Esophagus muscularis mucosa (tissue), 4 donors: ENCODE data around the gene CHCHD3. TPM values are rescaled to one million over a fixed set of nuclear protein-coding genes. Genes with fewer than 3 reads are reported as not detected.

Source experiments
- DNase-seq: peaks from one replicate; pipeline ENCODE4 v3.0.0-alpha.2; 2017; ENCODE audit errors: extremely low spot score
- H3K27ac ChIP-seq, 4 donors: fragments of 200-600 bp; sonication (generic); replicated peaks in 1 of 4; 1 replicate in 3 of 4; 2 replicates in 1 of 4; pipeline ENCODE4 v1.5.1; 2016 to 2019; ENCODE audit warnings: mild to moderate bottlenecking in 1 of 4
- H3K27me3 ChIP-seq, 4 donors: fragments of 200-600 bp; sonication (generic); one replicate each; pipeline versions ENCODE4 v1.5.1 to v1.6.0; 2016 to 2019
- H3K36me3 ChIP-seq, 4 donors: fragments of 200-600 bp; sonication (generic); one replicate each; pipeline ENCODE4 v1.5.1; 2016 to 2019
- H3K4me1 ChIP-seq, 4 donors: fragments of 200-600 bp; sonication (generic); one replicate each; pipeline ENCODE4 v1.5.1; 2016 to 2019
- H3K4me3 ChIP-seq, 4 donors: fragments of 200-600 bp; sonication (generic); 1 replicate in 2 of 4; 2 replicates in 2 of 4; pipeline ENCODE4 v1.5.1; 2016 to 2019; ENCODE audit warnings: mild to moderate bottlenecking in 4 of 4, moderate library complexity in 1 of 4
- H3K9me3 ChIP-seq, 4 donors: fragments of 200-600 bp; sonication (generic); 1 replicate in 3 of 4; 2 replicates in 1 of 4; pipeline ENCODE4 v1.5.1; 2016 to 2019
- CTCF ChIP-seq, 3 experiments: fragments of 200-600 bp in 2 of 3; fragments of 450-650 bp in 1 of 3; sonication (generic) in 2 of 3; IDR thresholded peaks; one replicate each; pipeline ENCODE4 v1.5.1; 2017 to 2019; ENCODE audit warnings: antibody characterized with exemption in 3 of 3, mild to moderate bottlenecking in 2 of 3, moderate library complexity in 1 of 3
- EP300 ChIP-seq: sonication (generic); formaldehyde crosslinking; IDR thresholded peaks from one replicate; pipeline ENCODE4 v1.6.1; 2017; ENCODE audit warnings: antibody characterized with exemption
- POLR2A ChIP-seq: fragments of 450-650 bp; IDR thresholded peaks from one replicate; pipeline ENCODE4 v1.6.1; 2017; ENCODE audit warnings: antibody characterized with exemption, moderate library complexity, mild to moderate bottlenecking, low read depth
- POLR2AphosphoS5 ChIP-seq, 2 donors: sonication (generic); formaldehyde crosslinking; IDR thresholded peaks; one replicate each; pipeline ENCODE4 v1.6.1; 2017; ENCODE audit warnings: antibody characterized with exemption in 2 of 2
- WGBS: methylation state at CpG from one replicate; pipeline ENCODE4 v1.1.5; 2018; 5-methylcytosine and 5-hydroxymethylcytosine counted together
- intact Hi-C: fragments of 100-400 bp; cut with DNase I; formaldehyde crosslinking; loops from one replicate; pipeline ENCODE4 v1.15.1; 2023
- total RNA-seq, 4 donors: library from RNA; depleted of rRNA; stranded (reverse); fragments of >200 nt; gene quantifications; one replicate each; pipeline versions ENCODE4 v1.1.0 to v1.2.1, GENCODE V29; 2016

CHCHD3 gene
- total RNA-seq, 4 donors from 2014 or later, result 58.6 to 74.3 (median 68.9) TPM

- Histone ChIP-seq H3K27ac (no peak overlapping the region), H3K4me3 (no peak overlapping the region), H3K4me1 (peaks cover 12 to 39% (median 24%) of the 10 kb centered on the region in 4 donors), H3K36me3 (no peaks in the 10 kb centered on the region), H3K9me3 (no peaks in the 10 kb centered on the region), H3K27me3 (no peaks in the 10 kb centered on the region)
- no peak for DNase-seq
- intact Hi-C loops, result no loop called here
- TF ChIP-seq POLR2AphosphoS5 (IDR thresholded peaks at IDR 0.05) (no peak), EP300 (no peak), POLR2A (no peak), CTCF (IDR thresholded peaks at IDR 0.05) (no peak)
- WGBS, result 89% methylated on average over 17 of the region's 17 CpGs
Observed at GRCh38 chr7:132996581-132997242, 85.2 kb downstream of the CHCHD3 start.

GRCh38 chr7:132993377-132994013, 88.4 kb downstream of the CHCHD3 start:
- no peaks in the 10 kb centered on the region for H3K36me3 ChIP-seq
- no peak overlapping the region for H3K27ac ChIP-seq
- H3K4me3 ChIP-seq, result no peak overlapping the region
- TF ChIP-seq POLR2AphosphoS5 (IDR thresholded peaks at IDR 0.05) (no peak), EP300 (no peak), CTCF (IDR thresholded peaks at IDR 0.05) (no peak), POLR2A (no peak)
- no peaks in the 10 kb centered on the region for H3K27me3 ChIP-seq
- WGBS, result 90% methylated on average over 5 of the region's 5 CpGs
- intact Hi-C loops, result no loop called here
- no peak for DNase-seq
- H3K9me3 ChIP-seq, result no peaks in the 10 kb centered on the region
- H3K4me1 ChIP-seq, result peaks cover 6 to 29% (median 16%) of the 10 kb centered on the region in 4 donors

- 90% methylated on average over 9 of the region's 9 CpGs for WGBS
- Histone ChIP-seq H3K36me3 (no peaks in the 10 kb centered on the region), H3K27me3 (no peaks in the 10 kb centered on the region), H3K4me1 (peaks cover 6 to 28% (median 12%) of the 10 kb centered on the region in 4 donors), H3K4me3 (no peak overlapping the region), H3K9me3 (no peaks in the 10 kb centered on the region), H3K27ac (no peak overlapping the region)
- TF ChIP-seq POLR2A, result no peak
- TF ChIP-seq CTCF (IDR thresholded peaks at IDR 0.05), result no peak
- TF ChIP-seq EP300, result no peak
- TF ChIP-seq POLR2AphosphoS5 (IDR thresholded peaks at IDR 0.05), result no peak
- intact Hi-C loops, result no loop called here
- no peak for DNase-seq
Observed at GRCh38 chr7:132991615-132992587, 90.0 kb downstream of the CHCHD3 start.

- no peak for TF ChIP-seq POLR2A
- TF ChIP-seq POLR2AphosphoS5 (IDR thresholded peaks at IDR 0.05), result no peak
- no peak for TF ChIP-seq EP300
- TF ChIP-seq CTCF (IDR thresholded peaks at IDR 0.05), result no peak
- Histone ChIP-seq H3K36me3 (no peaks in the 10 kb centered on the region), H3K4me1 (peaks cover 0 to 12% (median 3%) of the 10 kb centered on the region in 4 donors), H3K27me3 (no peaks in the 10 kb centered on the region), H3K9me3 (no peaks in the 10 kb centered on the region), H3K27ac (no peak overlapping the region), H3K4me3 (no peak overlapping the region)
- DNase-seq, result no peak
- 85% methylated on average over 1 of the region's 1 CpG for WGBS
- intact Hi-C loops, result no loop called here
Observed at GRCh38 chr7:132988117-132988516, 93.8 kb downstream of the CHCHD3 start.
